WTC11 (cell line): ENCODE data around the gene MEGF6.

Experiments used
- ATF3 ChIP-seq: sonication (generic); formaldehyde crosslinking; conservative IDR thresholded peaks from 2 replicates; pipeline ENCODE4 v1.8.1; 2022; ENCODE audit warnings: mild to moderate bottlenecking, missing genetic modification reagents
- ETV6 ChIP-seq: sonication (generic); formaldehyde crosslinking; IDR thresholded peaks from 2 replicates; pipeline ENCODE4 v1.8.1; 2022; ENCODE audit warnings: mild to moderate bottlenecking, missing genetic modification reagents
- IRF2 ChIP-seq: sonication (generic); formaldehyde crosslinking; IDR thresholded peaks from 2 replicates; pipeline ENCODE4 v1.8.0; 2022; ENCODE audit warnings: low read depth, missing genetic modification reagents, borderline replicate concordance
- JUN ChIP-seq: sonication (generic); formaldehyde crosslinking; IDR thresholded peaks from 2 replicates; pipeline ENCODE4 v1.8.0; 2023; ENCODE audit warnings: mild to moderate bottlenecking, missing genetic modification reagents
- MAX ChIP-seq: sonication (generic); formaldehyde crosslinking; IDR thresholded peaks from 2 replicates; pipeline ENCODE4 v1.8.0; 2022; ENCODE audit warnings: mild to moderate bottlenecking, missing genetic modification reagents
- NFYB ChIP-seq: sonication (generic); formaldehyde crosslinking; conservative IDR thresholded peaks from 2 replicates; pipeline ENCODE4 v1.8.0; 2022; ENCODE audit warnings: low read depth, missing genetic modification reagents
- NR2C2 ChIP-seq: sonication (generic); formaldehyde crosslinking; IDR thresholded peaks from 2 replicates; pipeline ENCODE4 v1.8.0; 2022; ENCODE audit warnings: mild to moderate bottlenecking, missing genetic modification reagents
- NR3C1 ChIP-seq: sonication (generic); formaldehyde crosslinking; conservative IDR thresholded peaks from 2 replicates; pipeline ENCODE4 v1.8.1; 2023; ENCODE audit warnings: low read depth, mild to moderate bottlenecking, missing genetic modification reagents
- TP53 ChIP-seq: sonication (generic); formaldehyde crosslinking; IDR thresholded peaks from 2 replicates; pipeline ENCODE4 v1.8.1; 2023; ENCODE audit warnings: mild to moderate bottlenecking, missing genetic modification reagents
- ZNF263 ChIP-seq: sonication (generic); formaldehyde crosslinking; IDR thresholded peaks from 2 replicates; pipeline ENCODE4 v1.8.1; 2022; ENCODE audit warnings: low read depth, mild to moderate bottlenecking, moderate library complexity, missing genetic modification reagents
- ZNF671 ChIP-seq: fragments of 250-450 bp; sonication (Bioruptor Pico); IDR thresholded peaks from 2 replicates; pipeline ENCODE4 v1.8.0; 2021; ENCODE audit warnings: mild to moderate bottlenecking
- TF ChIP-seq, protein P1 (sequence below): fragments of 200-600 bp; IDR thresholded peaks from 2 replicates; pipeline ENCODE4 v1.8.0; 2022; ENCODE audit warnings: antibody characterized with exemption
- TF ChIP-seq, protein P2 (sequence below): sonication (generic); formaldehyde crosslinking; IDR thresholded peaks from 2 replicates; pipeline ENCODE4 v1.8.1; 2022; ENCODE audit warnings: low read depth, missing genetic modification reagents, borderline replicate concordance

- TF ChIP-seq ZNF263 (CRISPR knock-in tag) (no peak), NFYB (CRISPR knock-in tag) (no peak), ETV6 (CRISPR knock-in tag) (no peak), IRF2 (CRISPR knock-in tag) (no peak), NR2C2 (CRISPR knock-in tag) (no peak), NR3C1 (CRISPR knock-in tag) (no peak), ZNF671 (CRISPR knock-in tag) (no peak), JUN (CRISPR knock-in tag) (no peak), MAX (CRISPR knock-in tag) (no peak), TP53 (no peak), ATF3 (CRISPR knock-in tag) (no peak)
- TF ChIP-seq, protein P1, sequence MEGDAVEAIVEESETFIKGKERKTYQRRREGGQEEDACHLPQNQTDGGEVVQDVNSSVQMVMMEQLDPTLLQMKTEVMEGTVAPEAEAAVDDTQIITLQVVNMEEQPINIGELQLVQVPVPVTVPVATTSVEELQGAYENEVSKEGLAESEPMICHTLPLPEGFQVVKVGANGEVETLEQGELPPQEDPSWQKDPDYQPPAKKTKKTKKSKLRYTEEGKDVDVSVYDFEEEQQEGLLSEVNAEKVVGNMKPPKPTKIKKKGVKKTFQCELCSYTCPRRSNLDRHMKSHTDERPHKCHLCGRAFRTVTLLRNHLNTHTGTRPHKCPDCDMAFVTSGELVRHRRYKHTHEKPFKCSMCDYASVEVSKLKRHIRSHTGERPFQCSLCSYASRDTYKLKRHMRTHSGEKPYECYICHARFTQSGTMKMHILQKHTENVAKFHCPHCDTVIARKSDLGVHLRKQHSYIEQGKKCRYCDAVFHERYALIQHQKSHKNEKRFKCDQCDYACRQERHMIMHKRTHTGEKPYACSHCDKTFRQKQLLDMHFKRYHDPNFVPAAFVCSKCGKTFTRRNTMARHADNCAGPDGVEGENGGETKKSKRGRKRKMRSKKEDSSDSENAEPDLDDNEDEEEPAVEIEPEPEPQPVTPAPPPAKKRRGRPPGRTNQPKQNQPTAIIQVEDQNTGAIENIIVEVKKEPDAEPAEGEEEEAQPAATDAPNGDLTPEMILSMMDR: no peak
- TF ChIP-seq, protein P2, sequence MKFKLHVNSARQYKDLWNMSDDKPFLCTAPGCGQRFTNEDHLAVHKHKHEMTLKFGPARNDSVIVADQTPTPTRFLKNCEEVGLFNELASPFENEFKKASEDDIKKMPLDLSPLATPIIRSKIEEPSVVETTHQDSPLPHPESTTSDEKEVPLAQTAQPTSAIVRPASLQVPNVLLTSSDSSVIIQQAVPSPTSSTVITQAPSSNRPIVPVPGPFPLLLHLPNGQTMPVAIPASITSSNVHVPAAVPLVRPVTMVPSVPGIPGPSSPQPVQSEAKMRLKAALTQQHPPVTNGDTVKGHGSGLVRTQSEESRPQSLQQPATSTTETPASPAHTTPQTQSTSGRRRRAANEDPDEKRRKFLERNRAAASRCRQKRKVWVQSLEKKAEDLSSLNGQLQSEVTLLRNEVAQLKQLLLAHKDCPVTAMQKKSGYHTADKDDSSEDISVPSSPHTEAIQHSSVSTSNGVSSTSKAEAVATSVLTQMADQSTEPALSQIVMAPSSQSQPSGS (CRISPR knock-in tag): no peak
These were observed 114.4 kb downstream of the MEGF6 start for GRCh38 chr1:3496916-3497315.
